Measurements from ENCODE around the gene CACNG1.

CACNG1 gene

DNA sequence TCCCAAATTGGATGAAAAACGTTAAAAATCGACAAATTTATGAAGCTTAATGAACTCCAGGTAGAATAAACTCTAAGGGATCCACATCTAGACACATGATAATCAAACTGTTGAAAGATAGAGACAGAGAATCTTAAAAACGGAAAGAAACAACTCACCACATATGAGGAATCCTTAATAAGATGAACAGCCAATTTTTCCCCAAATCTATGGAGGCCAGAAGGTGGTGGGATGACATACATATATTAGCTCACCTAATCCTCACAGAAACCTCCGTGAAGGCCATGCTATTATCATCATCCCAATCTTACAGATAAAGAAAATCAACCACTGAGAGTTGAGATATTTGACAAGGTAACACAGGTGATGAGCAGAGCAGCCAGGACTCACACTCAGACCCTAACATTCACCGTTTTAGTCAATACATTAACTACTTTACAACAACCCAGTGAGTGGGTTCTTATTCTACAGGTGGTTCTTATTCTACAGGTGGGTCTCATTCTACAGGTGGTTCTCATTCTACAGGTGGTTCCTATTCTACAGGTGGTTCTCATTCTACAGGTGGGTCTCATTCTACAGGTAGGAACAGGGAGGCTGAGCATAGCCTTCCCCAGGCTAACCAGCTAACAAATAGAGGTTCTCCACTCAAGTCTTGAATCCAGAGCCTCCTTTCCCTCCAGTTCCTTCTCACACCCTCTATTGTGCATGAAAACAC, 4.8 kb downstream of the CACNG1 start:
- DNase-seq (ENCODE audit: low spot score), result no peak
- TF ChIP-seq, protein P1, sequence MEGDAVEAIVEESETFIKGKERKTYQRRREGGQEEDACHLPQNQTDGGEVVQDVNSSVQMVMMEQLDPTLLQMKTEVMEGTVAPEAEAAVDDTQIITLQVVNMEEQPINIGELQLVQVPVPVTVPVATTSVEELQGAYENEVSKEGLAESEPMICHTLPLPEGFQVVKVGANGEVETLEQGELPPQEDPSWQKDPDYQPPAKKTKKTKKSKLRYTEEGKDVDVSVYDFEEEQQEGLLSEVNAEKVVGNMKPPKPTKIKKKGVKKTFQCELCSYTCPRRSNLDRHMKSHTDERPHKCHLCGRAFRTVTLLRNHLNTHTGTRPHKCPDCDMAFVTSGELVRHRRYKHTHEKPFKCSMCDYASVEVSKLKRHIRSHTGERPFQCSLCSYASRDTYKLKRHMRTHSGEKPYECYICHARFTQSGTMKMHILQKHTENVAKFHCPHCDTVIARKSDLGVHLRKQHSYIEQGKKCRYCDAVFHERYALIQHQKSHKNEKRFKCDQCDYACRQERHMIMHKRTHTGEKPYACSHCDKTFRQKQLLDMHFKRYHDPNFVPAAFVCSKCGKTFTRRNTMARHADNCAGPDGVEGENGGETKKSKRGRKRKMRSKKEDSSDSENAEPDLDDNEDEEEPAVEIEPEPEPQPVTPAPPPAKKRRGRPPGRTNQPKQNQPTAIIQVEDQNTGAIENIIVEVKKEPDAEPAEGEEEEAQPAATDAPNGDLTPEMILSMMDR (IDR thresholded peaks at IDR 0.05; ENCODE audit: extremely low read depth, insufficient read depth, missing control alignments), result no peak
- in situ Hi-C loops (cut with MboI; ENCODE audit: low pct_unique_long_range_greater_than_20kb, low sequenced_read_pairs, unreplicated experiment), result no loop called here

DNA sequence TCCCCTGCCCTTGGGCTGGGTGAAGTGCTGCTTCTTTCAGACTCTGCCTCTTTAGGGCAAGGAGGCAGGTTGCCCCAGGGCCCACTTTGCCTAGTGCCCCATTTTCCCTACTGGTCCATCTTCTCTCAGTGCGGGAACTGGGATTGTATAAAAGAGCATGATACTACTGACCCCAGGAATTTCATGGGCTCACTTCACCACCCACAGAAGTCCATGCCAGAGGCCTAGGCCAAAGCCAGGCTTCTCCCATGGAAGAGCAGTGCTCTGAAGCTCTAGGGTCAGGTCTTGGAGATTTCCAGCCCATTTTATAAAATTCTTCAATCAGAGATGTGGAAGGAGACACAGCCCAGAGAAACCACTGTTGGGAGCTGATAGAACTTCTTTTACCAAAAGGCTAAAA, 5.7 kb downstream of the CACNG1 start:
- in situ Hi-C loops (cut with MboI; ENCODE audit: low pct_unique_long_range_greater_than_20kb, low sequenced_read_pairs, unreplicated experiment), result no loop called here

GRCh38 chr17:67050471-67051154, 6.3 kb downstream of the CACNG1 start:
- TF ChIP-seq, protein P1 (IDR thresholded peaks at IDR 0.05; ENCODE audit: extremely low read depth, insufficient read depth, missing control alignments), result no peak
- in situ Hi-C loops (cut with MboI; ENCODE audit: low pct_unique_long_range_greater_than_20kb, low sequenced_read_pairs, unreplicated experiment), result no loop called here

More for the DNA sequence above, 5.7 kb downstream of the CACNG1 start:
- TF ChIP-seq, protein P1 (IDR thresholded peaks at IDR 0.05; ENCODE audit: extremely low read depth, insufficient read depth, missing control alignments), result no peak
- DNase-seq (ENCODE audit: low spot score), result peak; percentile 7

DNA sequence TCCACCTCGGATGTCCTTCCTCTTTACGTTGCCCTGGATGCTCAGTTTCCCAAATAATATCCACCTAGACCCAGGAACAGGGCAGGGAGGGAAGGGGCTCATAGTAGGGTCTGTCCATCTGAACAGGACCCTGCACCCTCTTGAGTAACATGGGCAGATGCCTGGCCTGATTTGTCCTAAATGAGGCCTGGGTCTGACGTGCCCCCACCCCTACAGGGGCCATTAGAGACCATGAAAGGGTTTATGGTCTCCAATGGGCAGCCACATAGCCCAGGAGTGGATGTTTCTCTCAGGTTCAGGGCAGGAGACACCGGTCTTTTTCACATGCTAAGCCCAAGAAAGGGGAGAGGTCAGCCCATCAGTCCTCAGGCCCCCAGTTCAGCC, 6.8 kb downstream of the CACNG1 start:
- TF ChIP-seq, protein P1 (IDR thresholded peaks at IDR 0.05; ENCODE audit: extremely low read depth, insufficient read depth, missing control alignments), result no peak
- no peak for DNase-seq (ENCODE audit: low spot score)
- in situ Hi-C loops (cut with MboI; ENCODE audit: low pct_unique_long_range_greater_than_20kb, low sequenced_read_pairs, unreplicated experiment), result no loop called here

More at GRCh38 chr17:67050471-67051154, 6.3 kb downstream of the CACNG1 start:
- DNase-seq (ENCODE audit: low spot score), result no peak

- TF ChIP-seq, protein P1 (IDR thresholded peaks at IDR 0.05; ENCODE audit: extremely low read depth, insufficient read depth, missing control alignments), result no peak
- in situ Hi-C loops (cut with MboI; ENCODE audit: low pct_unique_long_range_greater_than_20kb, low sequenced_read_pairs, unreplicated experiment), result no loop called here
Observed at GRCh38 chr17:67051837-67052236, 7.5 kb downstream of the CACNG1 start.

GRCh38 chr17:67052720-67053437, 8.5 kb downstream of the CACNG1 start:
- TF ChIP-seq, protein P1 (IDR thresholded peaks at IDR 0.05; ENCODE audit: extremely low read depth, insufficient read depth, missing control alignments), result no peak
- DNase-seq (ENCODE audit: low spot score), result no peak
- in situ Hi-C loops (cut with MboI; ENCODE audit: low pct_unique_long_range_greater_than_20kb, low sequenced_read_pairs, unreplicated experiment), result no loop called here

More at GRCh38 chr17:67051837-67052236, 7.5 kb downstream of the CACNG1 start:
- DNase-seq (ENCODE audit: low spot score), result peak; percentile 54
